Spinal cord (tissue), 10 donors: ENCODE measurements around the gene TXLNB. TPM values are rescaled to one million over a fixed set of nuclear protein-coding genes. Genes with fewer than 3 reads are reported as not detected.
A peak's percentile ranks its signal among the peaks of the same experiment; 100 is the strongest.
"Not testable (repeated sequence)": the region's sequence is repeated elsewhere in the genome, so short reads cannot be mapped to it uniquely, and the experiment has no call there.

ENCODE experiments used
- DNase-seq, 6 donors: peaks; one replicate each; pipeline versions ENCODE4 v3.0.0 to v3.0.0-alpha.2; 2013 to 2015; ENCODE audit warnings: low spot score in 6 of 6, low read depth in 4 of 6
- H3K27ac ChIP-seq: one replicate; pipeline ENCODE4 v1.5.1; 2013; ENCODE audit warnings: low read depth, low read length, control low read depth
- H3K27me3 ChIP-seq: one replicate; pipeline ENCODE4 v1.6.1; 2013; ENCODE audit warnings: low read length; ENCODE audit not compliant: control insufficient read depth, insufficient read depth
- H3K36me3 ChIP-seq: one replicate; pipeline ENCODE4 v1.6.1; 2013; ENCODE audit warnings: low read length; ENCODE audit not compliant: control insufficient read depth, insufficient read depth
- H3K4me1 ChIP-seq: one replicate; pipeline ENCODE4 v1.6.1; 2013; ENCODE audit warnings: low read length; ENCODE audit not compliant: control insufficient read depth, insufficient read depth
- H3K4me3 ChIP-seq: one replicate; pipeline ENCODE4 v1.5.1; 2013; ENCODE audit warnings: low read depth, low read length, control low read depth
- H3K9me3 ChIP-seq: one replicate; pipeline ENCODE4 v1.6.1; 2013; ENCODE audit warnings: low read length; ENCODE audit not compliant: control insufficient read depth, insufficient read depth
- WGBS: methylation state at CpG from one replicate; pipeline ENCODE4 v1.1.5; 2013; ENCODE audit warnings: missing lambda C conversion rate; ENCODE audit not compliant: insufficient coverage; 5-methylcytosine and 5-hydroxymethylcytosine counted together
- polyA plus RNA-seq, 2 donors: library from polyadenylated mRNA; unstranded; fragments of 120-200 nt; gene quantifications; one replicate each; pipeline ENCODE4 v1.2.1, GENCODE V29; 2013; ENCODE audit not compliant: insufficient read length in 2 of 2
- total RNA-seq, 2 donors: library from RNA; depleted of rRNA in 1 of 2; stranded (reverse); fragments of 120-200 nt in 1 of 2; fragments of >200 nt in 1 of 2; gene quantifications; one replicate each; pipeline versions ENCODE4 v1.2.3 to v1.2.4, GENCODE V29; 2013 to 2014
- donor health status: healthy.

The TXLNB gene
- total and polyA plus RNA-seq, 4 donors: 2.0 to 7.1 (median 2.6) TPM

- Histone ChIP-seq H3K4me1 (no peaks in the 10 kb centered on the region), H3K9me3 (no peaks in the 10 kb centered on the region), H3K27me3 (no peaks in the 10 kb centered on the region), H3K4me3 (no peak overlapping the region), H3K27ac (no peak overlapping the region), H3K36me3 (no peaks in the 10 kb centered on the region)
- DNase-seq: no peak
- WGBS: no CpG with 5 or more reads among the region's 2 CpGs
Observed at GRCh38 chr6:139295901-139296300, 4.1 kb upstream of the TXLNB start.

GRCh38 chr6:139294090-139294489 is 2.3 kb upstream of the TXLNB start:
- Histone ChIP-seq H3K27ac (no peak overlapping the region), H3K4me1 (no peaks in the 10 kb centered on the region), H3K4me3 (no peak overlapping the region), H3K27me3 (no peaks in the 10 kb centered on the region), H3K9me3 (no peaks in the 10 kb centered on the region), H3K36me3 (no peaks in the 10 kb centered on the region)
- WGBS: no CpG with 5 or more reads among the region's 2 CpGs
- no peak for DNase-seq

- DNase-seq, H3K27me3 ChIP-seq, H3K4me3 ChIP-seq, H3K27ac ChIP-seq, H3K9me3 ChIP-seq, H3K4me1 ChIP-seq, H3K36me3 ChIP-seq: not testable (repeated sequence)
- 100% methylated on average over 4 of the region's 10 CpGs for WGBS
Observed at GRCh38 chr6:139293230-139293629, 1.4 kb upstream of the TXLNB start.

- DNase-seq: peak in 1 of 6 donors; percentile 22
- 60% methylated on average over 1 of the region's 5 CpGs for WGBS
- no peaks in the 10 kb centered on the region for H3K36me3 ChIP-seq
- H3K4me1 ChIP-seq: no peaks in the 10 kb centered on the region
- H3K27me3 ChIP-seq: no peaks in the 10 kb centered on the region
- no peaks in the 10 kb centered on the region for H3K9me3 ChIP-seq
- H3K27ac ChIP-seq: peak overlapping the region; percentile 12
- H3K4me3 ChIP-seq: no peak overlapping the region
Observed at GRCh38 chr6:139290787-139291311, 949 bp downstream of the TXLNB start.

DNA sequence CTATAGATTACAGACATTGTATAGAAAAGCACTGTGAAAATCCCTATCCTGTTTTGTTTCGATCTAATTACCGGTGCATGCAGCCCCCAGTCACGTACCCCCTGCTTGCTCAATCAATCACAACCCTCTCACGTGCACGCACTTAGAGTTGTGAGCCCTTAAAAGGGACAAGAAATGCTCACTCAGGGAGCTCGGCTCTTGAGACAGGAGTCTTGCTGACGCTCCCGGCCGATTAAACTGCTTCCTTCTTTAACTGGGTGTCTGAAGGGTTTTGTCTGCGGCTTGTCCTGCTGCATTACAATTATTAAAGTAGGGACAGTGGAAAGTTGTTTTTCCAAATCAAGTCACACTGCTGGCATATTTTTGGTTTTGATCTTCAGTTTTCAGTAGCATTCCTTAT is 2.6 kb downstream of the TXLNB start:
- 59% methylated on average over 6 of the region's 10 CpGs for WGBS
- no peaks in the 10 kb centered on the region for H3K27me3 ChIP-seq
- H3K4me3 ChIP-seq: no peak overlapping the region
- no peak overlapping the region for H3K27ac ChIP-seq
- no peak for DNase-seq
- H3K4me1 ChIP-seq: no peaks in the 10 kb centered on the region
- no peaks in the 10 kb centered on the region for H3K36me3 ChIP-seq
- no peaks in the 10 kb centered on the region for H3K9me3 ChIP-seq

DNA sequence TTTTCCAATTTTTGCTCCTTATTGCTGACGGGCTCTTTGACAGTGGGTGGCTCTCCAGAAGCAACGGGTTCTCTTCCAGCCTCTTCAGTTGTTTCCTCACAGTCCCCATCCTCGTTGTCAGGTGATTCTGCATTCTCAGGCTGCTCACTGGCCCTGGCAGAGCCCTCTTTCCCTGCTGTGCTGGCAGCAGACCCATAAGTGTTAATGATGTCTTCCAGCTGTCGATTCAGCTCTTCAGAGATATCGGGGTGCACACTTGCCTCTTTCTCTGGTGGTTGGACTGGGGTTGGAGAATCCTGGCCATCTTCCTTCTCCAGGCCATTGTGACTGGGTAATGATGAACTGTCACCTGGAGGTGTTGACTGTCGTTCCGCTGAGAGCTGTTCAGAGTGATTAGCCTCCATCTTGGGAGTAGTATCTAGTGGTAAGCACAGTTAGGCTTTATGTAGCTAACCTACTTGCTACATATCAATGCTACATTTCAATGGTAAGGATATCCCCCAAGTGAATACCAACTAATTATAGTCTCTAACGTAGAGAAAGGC is 3.2 kb downstream of the TXLNB start:
- Histone ChIP-seq H3K9me3 (no peaks in the 10 kb centered on the region), H3K4me1 (no peaks in the 10 kb centered on the region), H3K36me3 (no peaks in the 10 kb centered on the region), H3K4me3 (no peak overlapping the region), H3K27ac (no peak overlapping the region), H3K27me3 (no peaks in the 10 kb centered on the region)
- WGBS: 82% methylated on average over 4 of the region's 8 CpGs
- no peak for DNase-seq

GRCh38 chr6:139287868-139288267 is 3.9 kb downstream of the TXLNB start:
- H3K27ac ChIP-seq: no peak overlapping the region
- H3K9me3 ChIP-seq: no peaks in the 10 kb centered on the region
- H3K4me1 ChIP-seq: no peaks in the 10 kb centered on the region
- no peaks in the 10 kb centered on the region for H3K27me3 ChIP-seq
- no peaks in the 10 kb centered on the region for H3K36me3 ChIP-seq
- no peak overlapping the region for H3K4me3 ChIP-seq
- 100% methylated on average over 2 of the region's 2 CpGs for WGBS
- no peak for DNase-seq

DNA sequence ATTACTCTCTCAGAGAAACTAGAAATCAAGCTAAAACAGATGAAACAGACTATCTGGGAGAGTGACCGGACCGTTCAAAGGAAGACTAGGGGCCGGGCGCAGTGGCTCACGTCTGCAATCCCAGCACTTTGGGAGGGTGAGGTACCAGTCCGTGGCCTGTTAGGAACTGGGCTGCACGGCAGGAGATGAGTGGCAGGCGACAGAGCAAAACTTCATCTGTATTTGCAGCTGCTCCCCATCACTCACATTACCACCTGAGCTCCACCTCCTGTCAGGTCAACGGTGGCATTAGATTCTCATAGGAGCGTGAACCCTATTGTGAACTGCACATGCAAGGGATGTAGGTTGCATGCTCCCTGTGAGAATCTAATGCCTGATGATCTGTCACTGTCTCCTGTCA is 5.4 kb downstream of the TXLNB start:
- H3K9me3 ChIP-seq, H3K4me3 ChIP-seq: not testable (repeated sequence)
- WGBS: 95% methylated on average over 7 of the region's 10 CpGs

GRCh38 chr6:139285590-139285989 is 6.2 kb downstream of the TXLNB start:
- Histone ChIP-seq H3K4me1 (no peaks in the 10 kb centered on the region), H3K27ac (no peak overlapping the region), H3K4me3 (no peak overlapping the region), H3K27me3 (no peaks in the 10 kb centered on the region), H3K36me3 (no peaks in the 10 kb centered on the region), H3K9me3 (no peaks in the 10 kb centered on the region)
- no peak for DNase-seq
- 93% methylated on average over 3 of the region's 6 CpGs for WGBS

More for the DNA sequence above, 5.4 kb downstream of the TXLNB start:
- H3K27me3 ChIP-seq, H3K36me3 ChIP-seq, H3K4me1 ChIP-seq, H3K27ac ChIP-seq, DNase-seq: not testable (repeated sequence)

DNA sequence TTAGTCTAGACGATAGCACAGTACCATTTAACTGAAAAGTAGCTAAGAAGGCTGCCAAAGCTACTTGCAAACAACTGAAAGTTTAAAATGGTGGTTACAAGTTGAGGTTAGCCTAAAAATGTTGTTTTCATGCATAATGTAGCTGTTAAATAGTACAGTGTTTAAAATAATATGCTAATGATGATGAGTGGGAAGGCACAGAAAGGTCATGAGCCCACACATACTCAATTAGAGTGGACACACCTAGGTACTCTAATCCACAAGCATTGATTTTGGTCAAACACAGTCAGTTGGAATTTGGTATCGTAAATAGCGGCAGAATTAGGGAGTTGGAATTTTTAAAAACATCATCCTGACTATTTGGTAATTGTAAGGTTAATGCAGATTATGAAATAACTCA is 7.0 kb downstream of the TXLNB start:
- Histone ChIP-seq H3K4me1 (no peaks in the 10 kb centered on the region), H3K4me3 (no peak overlapping the region), H3K27ac (no peak overlapping the region), H3K9me3 (no peaks in the 10 kb centered on the region), H3K36me3 (no peaks in the 10 kb centered on the region), H3K27me3 (no peaks in the 10 kb centered on the region)
- no CpG with 5 or more reads among the region's 3 CpGs for WGBS
- no peak for DNase-seq
